Measurements from ENCODE around the gene SPON2. TPM values are rescaled to one million over a fixed set of nuclear protein-coding genes. Genes with fewer than 3 reads are reported as not detected.
A peak's percentile ranks its signal among the peaks of the same experiment; 100 is the strongest.

SPON2 gene
- total and polyA plus RNA-seq, 2 donors from 2014 or later, result 16.7 to 116 TPM

DNA sequence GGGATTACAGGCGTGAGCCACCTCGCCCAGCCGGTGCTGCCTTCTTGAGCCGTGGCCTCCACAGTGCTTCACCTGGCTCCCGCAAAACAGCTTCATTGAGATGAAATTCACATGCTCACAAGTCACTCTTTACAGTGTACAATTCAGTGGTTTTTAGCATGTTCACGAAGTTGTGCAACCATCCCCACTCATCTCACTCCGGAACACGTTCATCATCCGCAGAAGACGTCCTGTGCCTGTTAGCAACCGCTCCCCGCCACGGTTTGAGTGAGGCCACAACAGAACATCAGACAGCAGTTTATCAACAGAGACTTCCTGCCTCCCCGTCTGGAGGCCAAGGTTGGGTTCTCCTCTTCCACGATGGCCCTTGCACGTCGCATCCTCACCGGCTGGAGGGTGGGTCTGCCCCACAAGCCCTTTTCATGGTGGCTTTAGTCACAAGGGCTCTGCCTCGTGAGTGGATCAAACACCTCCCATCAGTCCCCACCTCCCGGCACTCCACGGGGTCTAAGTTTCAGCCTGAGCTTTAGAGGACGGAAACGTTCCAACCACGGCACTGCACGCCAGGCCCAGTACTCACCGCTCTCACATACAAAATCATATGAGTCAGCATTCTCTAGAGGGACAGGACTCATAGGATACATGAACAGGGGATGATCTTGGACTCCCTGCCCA is 29.6 kb upstream of the SPON2 start:
- peak in 3 of 5 donors; percentile 9 to 89 (median 33) for DNase-seq
- intact Hi-C loops (cut with DNase I), result no loop called here
- no peaks in the 10 kb centered on the region for H3K36me3 ChIP-seq (ENCODE audit: control insufficient read depth in 2 of 3, insufficient read depth in 3 of 3, low read length in 3 of 3)
- no peak for FAIRE-seq
- H3K4me1 ChIP-seq (ENCODE audit: control insufficient read depth in 2 of 3, insufficient read depth in 2 of 3, low read depth in 1 of 3, low read length in 3 of 3), result peaks cover 0 to 12% (median 3%) of the 10 kb centered on the region in 3 donors
- H3K9me3 ChIP-seq (ENCODE audit: control insufficient read depth in 2 of 3, insufficient read depth in 1 of 3, low read length in 3 of 3), result no peaks in the 10 kb centered on the region
- H3K9ac ChIP-seq (ENCODE audit: low read length in 3 of 3), result no peak overlapping the region
- no peak overlapping the region for H3K4me3 ChIP-seq (ENCODE audit: low read length in 3 of 3)
- H3K27ac ChIP-seq (ENCODE audit: low read depth in 2 of 2, low read length in 2 of 2), result peak overlapping the region; percentile 23 to 57
- no peak for TF ChIP-seq CTCF (IDR thresholded peaks at IDR 0.05; ENCODE audit: borderline replicate concordance, extremely low read depth, insufficient read depth)
- H3K27me3 ChIP-seq (ENCODE audit: control insufficient read depth, insufficient read depth, low read length), result no peaks in the 10 kb centered on the region

DNA sequence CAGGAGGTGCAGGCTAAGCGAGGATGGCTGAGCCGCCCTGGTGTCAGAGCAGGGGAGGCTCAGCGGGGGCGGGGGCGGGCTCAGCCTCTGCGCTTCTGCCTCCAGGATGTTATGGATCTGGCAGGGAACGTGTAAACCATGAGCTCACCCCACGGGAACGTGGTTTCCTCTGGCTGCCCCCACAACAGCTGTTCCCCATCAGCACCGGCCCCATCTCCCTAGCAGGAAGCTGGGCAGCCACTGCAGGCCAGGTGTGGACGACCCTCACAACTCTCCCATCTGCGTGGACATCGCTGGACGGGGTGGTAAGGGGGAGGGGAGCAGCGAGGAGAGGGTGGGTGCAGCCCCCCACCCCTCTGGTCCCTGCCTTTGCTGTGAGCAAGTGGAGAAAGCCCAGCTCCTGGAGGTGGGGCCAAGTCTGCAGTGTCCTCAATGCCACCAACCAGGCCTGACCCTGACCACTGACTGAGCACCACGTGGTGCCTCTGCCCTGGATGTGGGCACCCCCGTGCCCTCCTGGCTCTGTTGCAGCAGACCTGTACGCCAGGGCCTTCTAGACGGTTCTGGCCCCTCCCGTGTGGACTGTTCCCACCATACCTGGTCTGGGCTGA is 28.1 kb upstream of the SPON2 start:
- Histone ChIP-seq H3K36me3 (ENCODE audit: control insufficient read depth in 2 of 3, insufficient read depth in 3 of 3, low read length in 3 of 3) (no peaks in the 10 kb centered on the region), H3K27ac (ENCODE audit: low read depth in 2 of 2, low read length in 2 of 2) (no peak overlapping the region), H3K27me3 (ENCODE audit: control insufficient read depth, insufficient read depth, low read length) (no peaks in the 10 kb centered on the region), H3K4me3 (ENCODE audit: low read length in 3 of 3) (no peak overlapping the region), H3K9ac (ENCODE audit: low read length in 3 of 3) (no peak overlapping the region), H3K9me3 (ENCODE audit: control insufficient read depth in 2 of 3, insufficient read depth in 1 of 3, low read length in 3 of 3) (no peaks in the 10 kb centered on the region), H3K4me1 (ENCODE audit: control insufficient read depth in 2 of 3, insufficient read depth in 2 of 3, low read depth in 1 of 3, low read length in 3 of 3) (peaks cover 0 to 12% (median 3%) of the 10 kb centered on the region in 3 donors)
- no peak for FAIRE-seq
- peak in 4 of 5 donors; percentile 74 to 89 (median 79) for DNase-seq
- intact Hi-C loops (cut with DNase I), result no loop called here
- TF ChIP-seq CTCF (IDR thresholded peaks at IDR 0.05; ENCODE audit: borderline replicate concordance, extremely low read depth, insufficient read depth), result no peak

- peak in 3 of 5 donors; percentile 8 to 65 (median 38) for DNase-seq
- TF ChIP-seq CTCF (IDR thresholded peaks at IDR 0.05; ENCODE audit: borderline replicate concordance, extremely low read depth, insufficient read depth), result no peak
- Histone ChIP-seq H3K36me3 (ENCODE audit: control insufficient read depth in 2 of 3, insufficient read depth in 3 of 3, low read length in 3 of 3) (no peaks in the 10 kb centered on the region), H3K9me3 (ENCODE audit: control insufficient read depth in 2 of 3, insufficient read depth in 1 of 3, low read length in 3 of 3) (no peaks in the 10 kb centered on the region), H3K27ac (ENCODE audit: low read depth in 2 of 2, low read length in 2 of 2) (no peak overlapping the region), H3K4me3 (ENCODE audit: low read length in 3 of 3) (no peak overlapping the region), H3K4me1 (ENCODE audit: control insufficient read depth in 2 of 3, insufficient read depth in 2 of 3, low read depth in 1 of 3, low read length in 3 of 3) (peaks cover 0 to 12% (median 3%) of the 10 kb centered on the region in 3 donors), H3K9ac (ENCODE audit: low read length in 3 of 3) (no peak overlapping the region), H3K27me3 (ENCODE audit: control insufficient read depth, insufficient read depth, low read length) (no peaks in the 10 kb centered on the region)
- intact Hi-C loops (cut with DNase I), result no loop called here
- FAIRE-seq, result no peak
Observed at GRCh38 chr4:1199556-1200331, 27.4 kb upstream of the SPON2 start.

All from kidney (tissue), 14 donors.